Posterior vena cava (tissue), 2 donors: Measurements from ENCODE around the gene IQCH. TPM values are rescaled to one million over a fixed set of nuclear protein-coding genes. Genes with fewer than 3 reads are reported as not detected.
"Not testable (repeated sequence)": the region's sequence is repeated elsewhere in the genome, so short reads cannot be mapped to it uniquely, and the experiment has no call there.

Experiments
- DNase-seq: peaks from one replicate; pipeline ENCODE4 v3.0.0-alpha.2; 2020; ENCODE audit warnings: low spot score
- intact Hi-C, 2 donors: fragments of 100-400 bp; cut with DNase I; formaldehyde crosslinking; loops; one replicate each; pipeline versions ENCODE4 v1.14.1 to v1.14.2; 2022 to 2023
- total RNA-seq, 2 donors: library from RNA; stranded (reverse); fragmentation: NEBNext Ultra II Directional; extraction: Animal tissue kit (Norgen Biotek cat#: 25700); gene quantifications; one replicate each; pipeline ENCODE4 v1.2.1, GENCODE V29; 2021
- donor health status: DM: yes; HTN: yes; CAD: no.
- donor health status: DM: yes; HTN: yes; CAD: no.

IQCH gene
- total RNA-seq, 2 donors from 2014 or later, result 1.2 to 2.3 TPM

DNA sequence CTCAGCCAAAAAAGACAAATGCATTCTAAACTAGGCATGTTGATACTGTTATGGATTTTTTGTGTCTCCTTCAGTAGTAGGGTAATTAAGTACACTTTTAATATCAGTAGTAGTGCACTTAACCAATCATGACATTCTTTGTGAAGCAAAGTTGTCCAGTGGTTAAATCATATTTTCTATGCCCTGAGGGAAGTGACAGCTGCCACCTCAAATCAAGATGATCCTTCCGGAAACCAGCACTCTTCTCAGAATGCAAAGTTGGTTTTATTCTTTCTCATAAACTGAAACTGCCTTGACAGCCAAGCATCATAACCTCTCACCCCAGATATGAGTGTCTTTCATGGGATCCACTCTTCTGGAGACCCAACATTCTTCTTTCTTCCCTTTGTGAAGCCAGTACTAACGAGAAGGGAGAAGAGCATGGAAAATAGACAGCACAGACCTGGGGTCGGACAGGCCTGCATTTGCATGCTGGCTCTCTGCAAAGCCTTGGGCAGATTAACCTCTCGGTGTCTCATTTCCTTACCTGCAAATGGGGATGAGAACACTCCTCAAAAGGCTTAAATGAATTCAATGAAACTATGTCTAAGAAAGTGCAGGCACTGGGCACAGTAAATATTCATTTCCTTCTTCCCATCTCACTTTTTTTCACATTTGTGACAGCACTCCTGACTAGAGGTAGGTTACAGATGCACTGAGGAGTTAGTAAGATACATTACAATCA is 13.3 kb upstream of the IQCH start:
- no peak for DNase-seq
- intact Hi-C loops, result no loop called here

DNA sequence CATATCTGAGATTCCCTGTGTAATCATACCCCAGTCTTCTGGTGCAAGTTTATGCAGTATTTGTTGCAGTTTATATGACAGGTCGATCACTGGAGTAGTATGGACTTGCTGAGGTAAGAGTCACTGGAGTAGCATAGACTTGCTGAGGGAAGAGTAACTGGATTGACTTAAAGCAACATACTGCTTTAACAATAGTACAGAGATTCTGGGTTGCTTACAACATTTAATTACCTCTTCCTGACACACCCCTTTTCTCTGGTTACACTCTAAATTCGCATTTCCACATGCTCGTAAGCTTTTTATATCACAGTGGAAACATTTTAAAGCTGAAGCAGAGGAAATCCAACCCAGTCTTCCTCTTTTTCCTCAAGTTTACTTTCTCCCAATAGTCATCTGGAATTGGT is 11.9 kb upstream of the IQCH start:
- DNase-seq, result no peak
- intact Hi-C loops, result no loop called here

DNA sequence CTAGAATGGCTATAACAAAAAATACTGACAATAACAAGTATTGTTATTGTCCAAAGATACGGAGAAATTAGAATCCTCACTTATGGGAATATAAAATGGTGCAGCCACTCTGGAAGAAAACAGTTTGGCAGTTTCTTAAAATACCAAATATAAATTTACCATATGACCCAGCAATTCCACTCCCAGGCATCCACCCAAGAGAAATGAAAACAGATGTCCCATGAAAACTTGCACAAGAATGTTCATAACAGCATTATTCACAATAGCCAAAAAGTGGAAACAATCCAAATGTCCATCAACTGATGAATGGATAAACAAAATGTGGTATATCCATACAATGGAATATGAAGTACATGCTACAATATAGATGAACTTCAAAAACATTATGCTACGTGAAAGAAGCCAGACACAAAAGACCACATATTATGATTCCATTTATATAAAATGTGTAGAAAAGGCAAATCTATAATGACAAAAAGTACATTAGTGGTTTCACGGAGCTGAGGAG is 9.6 kb upstream of the IQCH start:
- no peak for DNase-seq
- intact Hi-C loops, result no loop called here

DNA sequence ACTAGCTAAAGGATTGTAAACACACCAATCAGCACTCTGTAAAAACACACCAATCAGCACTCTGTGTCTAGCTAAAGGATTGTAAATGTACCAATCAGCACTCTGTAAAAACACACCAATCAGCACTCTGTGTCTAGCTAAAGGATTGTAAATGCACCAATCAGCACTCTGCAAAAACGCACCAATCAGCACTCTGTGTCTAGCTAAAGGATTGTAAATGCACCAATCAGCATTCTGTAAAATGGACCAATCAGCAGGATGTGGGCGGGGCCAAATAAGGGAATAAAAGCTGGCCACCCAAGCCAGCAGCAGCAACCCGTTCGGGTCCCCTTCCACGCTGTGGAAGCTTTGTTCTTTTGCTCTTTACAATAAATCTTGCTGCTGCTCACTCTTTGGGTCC is 8.0 kb upstream of the IQCH start:
- DNase-seq, intact Hi-C loops: not testable (repeated sequence)

DNA sequence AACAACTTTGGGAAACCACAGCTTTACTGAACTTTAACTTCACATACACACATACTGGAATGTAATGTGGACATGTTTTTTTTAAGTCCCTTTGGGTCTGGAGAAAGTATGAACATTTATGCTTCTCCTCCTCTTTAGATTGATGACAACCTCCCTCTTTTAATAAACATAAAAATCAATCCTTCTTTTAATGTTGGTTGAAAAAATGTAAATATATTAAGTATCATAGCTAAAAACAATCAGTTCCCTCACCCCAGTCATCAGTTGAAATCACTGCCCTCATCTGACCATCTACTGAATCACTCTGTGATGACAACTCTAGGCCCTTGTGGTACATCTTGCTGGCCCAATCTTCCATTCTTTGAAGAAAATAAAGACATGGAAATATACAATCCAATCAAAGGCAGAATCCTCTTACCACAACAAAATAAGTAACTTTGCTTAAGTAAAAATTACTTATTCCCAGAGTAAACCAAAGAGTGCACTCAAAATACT is 6.5 kb upstream of the IQCH start:
- intact Hi-C loops, result no loop called here
- no peak for DNase-seq

DNA sequence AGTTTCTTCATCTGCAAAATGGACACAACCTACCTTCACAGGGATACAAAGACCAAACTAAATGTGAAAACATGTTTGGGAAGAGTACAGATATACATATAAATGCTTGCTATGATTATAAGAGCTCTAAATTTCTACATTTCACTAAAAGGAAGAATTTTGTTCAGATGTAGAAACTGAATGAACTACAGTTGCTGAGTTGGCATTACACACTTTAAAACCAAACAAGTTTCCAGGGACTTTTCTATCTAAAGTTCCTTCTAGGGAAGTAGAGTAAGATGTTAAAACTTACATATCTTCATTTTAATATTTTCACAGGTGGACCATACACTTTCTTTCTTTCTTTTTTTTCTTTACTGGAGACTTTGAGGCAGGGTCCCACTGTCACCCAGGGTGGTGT is 4.8 kb upstream of the IQCH start:
- no peak for DNase-seq
- intact Hi-C loops, result loop anchor here (5.0 kb wide), 2 partner anchors 148 to 687 kb away; no protein-coding TSS in a partner anchor

DNA sequence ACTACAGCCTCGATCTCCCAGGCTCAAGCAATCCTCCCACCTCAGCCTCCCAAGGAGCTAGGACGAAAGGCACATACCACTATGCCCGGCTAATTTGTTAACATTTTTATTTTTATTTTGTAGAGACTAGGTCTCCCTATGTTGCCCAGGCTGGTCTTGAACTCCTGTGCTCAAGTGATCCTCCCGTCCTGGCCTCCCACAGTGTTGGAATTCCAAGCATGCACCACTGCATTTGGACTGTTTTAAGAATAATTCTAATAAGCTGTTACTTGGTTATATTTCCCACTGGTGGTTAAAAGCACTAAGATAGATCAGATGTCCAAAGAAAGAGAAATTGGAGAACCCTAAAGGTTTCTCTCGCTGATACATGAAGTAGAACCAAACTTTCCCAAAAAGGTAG is 3.3 kb upstream of the IQCH start:
- intact Hi-C loops, result loop anchor here (5.0 kb wide), 2 partner anchors 149 to 686 kb away; no protein-coding TSS in a partner anchor
- no peak for DNase-seq

DNA sequence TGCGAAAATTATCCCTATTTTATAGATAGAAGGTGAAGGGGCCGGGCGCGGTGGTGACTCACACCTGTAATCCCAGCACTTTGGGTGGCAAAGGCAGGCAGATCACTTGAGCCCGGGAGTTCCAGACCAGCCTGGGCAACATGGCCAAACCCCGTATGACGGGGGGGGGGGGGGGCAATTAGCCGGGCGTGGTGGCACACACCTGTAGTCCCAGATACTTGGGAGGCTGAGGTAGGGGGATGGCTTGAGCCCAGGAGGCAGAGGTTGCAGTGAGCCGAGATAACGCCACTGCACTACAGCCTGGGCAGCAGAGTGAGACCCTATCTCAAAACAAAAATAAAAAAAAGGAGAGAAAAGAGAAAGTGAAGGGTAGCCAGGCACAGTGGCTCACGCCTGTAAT is 1.5 kb upstream of the IQCH start:
- intact Hi-C loops, result loop anchor here (5.0 kb wide), 2 partner anchors 151 to 684 kb away; no protein-coding TSS in a partner anchor
- no peak for DNase-seq

DNA sequence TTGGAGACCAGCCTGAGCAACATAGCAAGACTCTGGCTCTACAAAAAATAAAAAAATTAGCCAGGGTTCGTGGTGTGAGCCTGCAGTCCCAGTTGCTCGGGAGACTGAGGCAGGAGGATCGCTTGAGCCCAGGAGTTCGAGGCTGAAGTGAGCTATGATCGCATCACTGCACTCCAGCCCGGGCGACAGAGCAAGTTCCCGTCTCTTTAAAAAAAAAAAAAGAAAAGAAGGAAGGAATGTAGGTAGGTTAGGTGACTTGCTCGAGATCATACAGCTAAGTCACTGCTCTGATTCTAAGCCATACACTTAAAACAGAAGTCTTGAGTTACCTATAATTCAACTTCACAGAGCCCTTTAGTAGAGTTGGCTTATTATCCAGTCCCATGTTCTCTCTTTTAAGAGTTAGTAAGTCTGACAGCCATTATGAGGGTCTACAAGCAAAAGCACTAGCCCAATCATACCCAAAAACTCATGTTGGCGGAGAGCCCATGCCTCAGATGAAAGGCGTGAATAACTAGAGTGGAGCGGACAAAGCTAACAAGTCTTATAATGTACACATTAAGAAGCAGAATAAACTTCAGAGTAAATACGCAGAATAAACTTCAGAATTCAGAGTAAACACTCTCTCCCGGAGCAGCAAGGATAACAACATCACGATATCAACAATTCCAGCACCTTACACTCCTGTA is 893 bp upstream of the IQCH start:
- DNase-seq, result no peak
- intact Hi-C loops, result loop anchor here (5.0 kb wide), 2 partner anchors 151 to 684 kb away; no protein-coding TSS in a partner anchor

DNA sequence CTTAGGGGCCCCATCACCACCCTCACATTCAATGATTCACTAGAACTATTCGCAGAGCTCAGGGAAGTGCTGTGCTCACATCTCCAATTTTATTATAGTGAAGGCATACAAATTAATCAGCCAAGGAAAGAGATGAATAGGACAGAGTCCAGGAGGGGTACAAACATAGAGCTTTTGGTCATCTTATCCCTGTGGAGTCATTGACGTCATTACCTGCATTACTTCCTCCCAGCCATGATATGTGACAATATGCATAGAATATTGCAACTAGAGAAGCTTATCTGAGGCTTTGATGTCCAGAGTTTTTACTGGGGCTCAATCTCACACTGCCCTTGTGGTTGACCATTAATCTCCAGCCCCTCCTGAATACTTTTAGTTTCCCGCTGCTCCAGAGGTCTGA is 1.5 kb downstream of the IQCH start:
- no peak for DNase-seq
- intact Hi-C loops, result no loop called here

DNA sequence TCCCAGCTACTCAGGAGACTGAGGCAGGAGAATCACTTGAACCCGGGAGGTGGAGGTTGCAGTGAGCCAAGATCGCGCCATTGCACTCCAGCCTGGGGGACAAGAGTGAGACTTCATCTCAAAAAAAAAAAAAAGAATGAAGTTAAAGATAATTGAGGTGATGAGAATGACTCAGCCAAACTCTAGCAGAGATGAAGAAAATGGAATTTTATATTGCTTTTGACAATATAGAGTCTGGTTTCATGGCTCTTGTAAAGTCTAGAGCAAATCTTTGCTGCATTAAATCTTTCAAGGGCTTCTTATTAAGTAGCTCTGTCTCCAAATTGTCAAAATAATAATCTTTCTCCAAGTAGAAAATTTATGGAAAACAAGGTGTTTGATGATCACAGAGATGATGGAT is 3.8 kb downstream of the IQCH start:
- DNase-seq, intact Hi-C loops: not testable (repeated sequence)

DNA sequence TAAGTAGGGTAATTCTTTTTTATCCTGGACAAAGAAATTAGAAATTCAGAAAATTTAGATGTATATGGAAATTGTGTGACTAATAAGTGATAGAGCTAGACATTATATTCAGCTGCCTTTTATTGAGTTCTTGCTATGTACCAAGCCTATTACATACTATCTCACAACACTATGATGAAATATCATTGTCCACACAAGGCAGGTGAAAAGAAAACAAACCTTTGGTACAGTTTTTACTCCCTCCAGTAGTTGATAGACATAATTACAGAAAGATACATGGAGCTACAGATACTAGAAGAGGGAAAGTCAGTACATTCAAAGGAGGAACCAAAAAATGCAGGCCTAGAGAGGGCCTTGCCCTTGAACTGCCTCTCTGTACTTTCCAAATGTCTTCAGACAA is 4.8 kb downstream of the IQCH start:
- intact Hi-C loops, result no loop called here
- DNase-seq, result no peak

DNA sequence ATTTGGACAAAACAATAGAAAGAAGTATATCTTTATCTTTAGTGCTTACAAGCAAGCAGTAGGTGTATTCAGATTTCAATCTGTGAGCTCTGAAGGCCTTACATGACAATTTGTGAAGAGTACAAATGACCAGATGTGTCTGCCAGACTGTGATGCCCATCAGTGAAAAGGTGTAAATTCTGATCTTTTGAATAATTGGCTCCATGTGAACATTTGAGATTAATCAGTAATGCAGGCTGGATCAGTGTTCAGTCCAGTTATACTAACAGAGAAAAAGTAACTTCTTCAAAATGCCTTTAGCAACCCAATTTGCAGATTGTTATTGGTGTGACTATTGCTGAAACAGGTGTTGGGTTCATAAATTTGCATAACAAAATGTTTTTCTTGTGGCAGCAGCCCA is 5.2 kb downstream of the IQCH start:
- intact Hi-C loops, result no loop called here

DNA sequence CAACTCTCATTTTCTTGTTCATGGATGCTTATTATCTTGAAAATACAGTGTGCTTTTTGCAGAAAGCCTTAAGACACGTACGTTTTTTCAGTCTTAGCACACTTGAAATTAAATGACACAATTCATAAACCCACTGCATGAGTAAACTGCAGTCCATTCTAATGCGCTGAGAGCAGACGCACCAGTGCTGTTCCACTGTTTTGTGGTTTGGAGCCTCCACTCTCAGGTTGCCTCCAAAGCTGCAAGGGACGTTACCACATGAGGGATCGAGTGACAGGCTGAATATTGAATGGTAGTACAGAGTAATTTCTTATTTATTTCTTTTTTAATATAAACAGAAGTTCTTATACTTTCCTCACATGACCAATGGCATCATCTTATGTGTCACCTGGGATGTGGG is 12.3 kb downstream of the IQCH start:
- intact Hi-C loops, result no loop called here
- no peak for DNase-seq

More for the DNA sequence above, 5.2 kb downstream of the IQCH start:
- DNase-seq, result no peak

DNA sequence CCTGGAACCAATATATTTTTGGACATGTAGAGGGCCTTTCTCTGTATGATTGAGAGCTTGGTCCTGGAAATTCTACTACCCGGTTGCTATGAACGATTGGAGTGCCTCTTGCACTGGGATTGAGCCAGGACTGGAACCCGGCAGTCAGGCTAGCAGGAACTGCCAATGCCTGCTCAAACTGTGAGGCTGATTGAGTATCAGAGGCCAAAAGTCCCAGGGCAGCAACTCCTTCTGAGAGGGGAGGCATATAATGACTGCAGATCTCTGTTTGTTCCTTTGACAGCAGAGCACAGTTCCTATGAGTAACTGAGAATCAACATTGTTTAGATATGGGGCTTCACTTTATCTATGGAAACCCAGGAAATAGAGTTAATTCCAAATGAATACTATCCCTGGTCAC is 12.9 kb downstream of the IQCH start:
- intact Hi-C loops, result no loop called here
- no peak for DNase-seq

DNA sequence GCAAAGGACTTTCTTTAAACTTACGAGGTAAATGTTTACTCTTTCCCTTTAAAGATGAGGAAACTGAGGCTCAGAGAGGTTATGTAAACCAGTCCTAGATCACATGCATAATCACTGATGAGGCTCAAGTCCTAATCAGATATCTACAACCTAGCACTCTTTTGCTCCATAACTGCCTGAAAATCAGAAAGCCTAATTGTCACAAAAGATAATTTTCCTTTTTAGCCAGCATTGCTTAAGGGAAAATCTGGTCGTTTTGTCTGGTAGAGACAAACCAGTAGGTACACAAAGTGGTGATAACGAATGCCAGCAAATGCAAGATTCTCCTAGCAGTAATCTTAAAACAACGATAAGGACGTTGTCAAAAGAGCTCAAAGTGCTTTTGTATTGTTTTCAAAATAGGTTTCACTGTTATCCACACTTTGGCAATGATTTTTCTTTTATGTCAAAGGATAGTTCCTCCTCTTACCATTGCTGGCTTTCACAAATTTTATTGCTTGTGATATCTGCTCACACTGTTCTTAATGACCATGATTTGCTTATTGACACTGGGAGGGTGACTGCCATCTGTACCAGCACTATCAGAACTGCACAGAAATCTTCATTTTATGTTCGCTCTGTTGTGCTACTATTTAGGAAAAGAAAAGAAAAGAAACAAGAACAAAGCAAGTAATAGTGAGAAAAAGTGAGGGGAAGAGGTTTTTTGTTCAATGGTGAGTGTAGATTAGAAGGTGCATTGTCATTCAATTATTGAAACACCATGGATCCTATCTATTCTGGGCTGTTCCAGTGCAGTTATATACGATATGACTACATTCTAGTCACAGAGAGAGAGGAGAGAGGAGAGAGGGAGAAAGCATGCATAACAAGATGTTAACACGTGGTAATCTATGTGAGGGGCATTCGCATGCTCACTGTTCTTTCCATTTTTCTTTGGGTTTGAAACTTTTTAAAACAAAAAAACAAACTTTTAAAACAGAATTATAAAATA is 13.7 kb downstream of the IQCH start:
- intact Hi-C loops, result no loop called here
- no peak for DNase-seq

DNA sequence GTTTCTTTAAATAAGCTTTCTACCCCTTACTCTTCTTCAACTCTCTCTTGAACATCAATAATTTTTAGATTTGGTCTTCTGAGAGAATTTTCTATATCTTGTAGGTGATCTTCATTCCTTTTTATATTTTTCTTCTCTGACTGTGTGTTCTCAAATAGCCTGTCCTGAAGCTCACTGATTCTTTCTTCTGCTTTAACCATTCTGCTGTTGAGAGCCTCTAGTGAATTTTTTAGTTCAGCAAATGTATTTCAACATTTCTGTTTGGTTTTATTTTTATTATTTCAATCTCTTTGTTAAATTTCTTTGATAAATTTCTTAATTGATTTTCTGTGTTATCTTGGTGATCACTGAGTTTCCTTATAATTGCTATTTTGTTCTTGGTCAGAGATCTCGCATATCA is 19.6 kb downstream of the IQCH start:
- no peak for DNase-seq
- intact Hi-C loops, result loop anchor here in 1 of 2 donors (10.0 kb wide), 1 partner anchor 1381 kb away; no protein-coding TSS in a partner anchor

DNA sequence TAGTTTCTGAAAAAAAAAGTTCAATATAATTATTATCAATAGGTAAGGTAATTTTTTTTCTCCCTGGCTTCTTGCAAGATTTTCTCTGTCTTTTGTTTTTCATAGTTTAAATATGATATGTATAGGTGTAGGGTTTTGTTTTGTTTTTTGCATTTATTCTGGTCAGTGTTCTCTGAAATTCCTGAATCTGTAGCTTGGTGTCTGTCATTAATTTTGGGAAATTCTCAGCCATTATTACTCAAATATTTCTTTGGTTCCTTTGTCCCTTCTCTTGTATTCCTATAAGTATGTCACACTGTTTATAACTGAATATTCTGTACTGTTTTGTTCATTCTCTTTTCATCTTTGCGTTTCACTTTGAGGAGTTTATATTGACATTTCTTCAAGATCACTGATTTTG is 22.1 kb downstream of the IQCH start:
- intact Hi-C loops, result loop anchor here in 1 of 2 donors (10.0 kb wide), 1 partner anchor 1378 kb away; no protein-coding TSS in a partner anchor
- no peak for DNase-seq

DNA sequence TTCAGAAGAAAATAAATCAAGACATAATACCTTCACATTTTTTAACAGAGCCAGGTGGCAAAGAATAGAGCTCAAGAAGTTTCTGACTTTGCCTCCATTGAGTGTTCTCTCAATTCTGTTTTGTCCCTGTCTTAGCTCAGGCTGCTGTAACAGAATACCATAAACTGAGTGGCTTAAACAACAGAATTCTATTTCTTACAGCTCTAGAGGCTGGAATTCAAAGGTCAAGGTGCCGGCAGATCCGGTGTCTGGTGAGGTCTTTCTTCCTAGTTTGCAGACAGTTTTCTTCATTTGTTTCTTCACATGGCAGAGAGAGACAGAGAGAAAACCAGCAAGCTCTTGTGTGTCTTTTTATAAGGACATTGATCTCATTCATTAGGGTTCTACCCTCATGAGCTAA is 25.6 kb downstream of the IQCH start:
- no peak for DNase-seq
- intact Hi-C loops, result no loop called here
